ENCODE results near the gene DPH2. TPM values are rescaled to one million over a fixed set of nuclear protein-coding genes. Genes with fewer than 3 reads are reported as not detected.
A peak's percentile ranks its signal among the peaks of the same experiment; 100 is the strongest.

Gene DPH2
- total and polyA plus RNA-seq, 10 of the 15 experiments (the other 5 are each of a cell fraction or from before 2014, with no cell fraction given), result 13.1 to 82.9 (median 52.0) TPM

DNA sequence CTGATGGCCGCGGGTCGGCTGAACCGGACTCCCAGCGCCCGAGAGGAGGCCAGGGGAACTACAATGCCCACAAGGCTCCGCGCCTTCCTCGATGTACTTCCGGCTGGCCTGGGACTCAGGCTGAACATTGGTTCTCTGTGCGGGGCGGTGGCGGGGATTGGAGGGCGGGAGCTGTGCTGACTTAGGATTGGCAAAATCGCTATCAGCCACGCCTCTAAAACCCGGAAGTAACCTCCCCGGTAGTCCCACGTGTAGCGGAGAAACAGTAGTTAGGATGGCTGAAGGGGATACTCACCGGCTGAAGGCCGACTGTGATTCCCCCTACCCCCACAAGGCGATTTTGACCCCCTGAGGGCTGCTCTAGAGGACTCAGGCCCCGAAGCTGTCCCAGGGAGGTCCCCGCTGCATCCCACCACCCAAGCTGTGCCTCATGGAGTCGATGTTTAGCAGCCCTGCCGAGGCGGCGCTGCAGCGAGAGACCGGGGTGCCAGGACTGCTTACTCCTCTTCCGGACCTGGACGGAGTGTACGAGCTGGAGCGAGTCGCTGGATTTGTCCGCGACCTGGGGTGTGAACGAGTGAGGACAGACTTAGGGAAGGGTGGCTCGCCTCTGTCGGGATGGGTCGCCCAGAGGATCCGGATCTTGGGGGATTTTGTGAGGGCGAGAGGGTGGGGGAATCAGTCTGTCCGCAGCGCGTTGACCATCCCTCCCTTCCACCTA is at the start of gene DPH2 (continued):
- no peak for TF ChIP-seq CHD1 (IDR thresholded peaks at IDR 0.05; ENCODE audit: low read depth, low read length)
- TF ChIP-seq MEF2B (IDR thresholded peaks at IDR 0.05; ENCODE audit: partially characterized antibody, poor library complexity, severe bottlenecking), result no peak
- no peak for TF ChIP-seq ESRRA (IDR thresholded peaks at IDR 0.05; ENCODE audit: low read length)
- no peak for TF ChIP-seq KLF5 (IDR thresholded peaks at IDR 0.05; ENCODE audit: partially characterized antibody)
- no peak for TF ChIP-seq TCF7 (IDR thresholded peaks at IDR 0.05; ENCODE audit: borderline replicate concordance)
- no peak for TF ChIP-seq IKZF2 (IDR thresholded peaks at IDR 0.05)
- TF ChIP-seq PML (IDR thresholded peaks at IDR 0.05; ENCODE audit: low read length), result no peak
- no peak for TF ChIP-seq ATF7 (IDR thresholded peaks at IDR 0.05; ENCODE audit: low read depth)
- TF ChIP-seq MTA2 (IDR thresholded peaks at IDR 0.05; ENCODE audit: low read depth), result peak; percentile 89
- no peak for TF ChIP-seq POLR2AphosphoS2 (IDR thresholded peaks at IDR 0.05; ENCODE audit: low read depth, low read length)
- TF ChIP-seq WRNIP1 (IDR thresholded peaks at IDR 0.05; ENCODE audit: borderline replicate concordance, low read depth, low read length), result no peak
- TF ChIP-seq SMC3 (IDR thresholded peaks at IDR 0.05; ENCODE audit: borderline replicate concordance, low read length), result no peak
- no peak for TF ChIP-seq TAF1 (IDR thresholded peaks at IDR 0.05; ENCODE audit: borderline replicate concordance, low read depth, low read length)
- TF ChIP-seq NFXL1 (IDR thresholded peaks at IDR 0.05; ENCODE audit: borderline replicate concordance), result no peak
- TF ChIP-seq GABPA (IDR thresholded peaks at IDR 0.05; ENCODE audit: low read depth), result peak; percentile 96
- TF ChIP-seq BCLAF1 (IDR thresholded peaks at IDR 0.05), result no peak
- TF ChIP-seq POU2F2 (IDR thresholded peaks at IDR 0.05; ENCODE audit: borderline replicate concordance, low read depth, low read length), result no peak
- TF ChIP-seq SMARCA5 (IDR thresholded peaks at IDR 0.05), result no peak
- peak; percentile 80 for TF ChIP-seq YY1 (IDR thresholded peaks at IDR 0.05; ENCODE audit: low read depth, low read length)
- 0 out of 2 replicates have a peak, but pooled peaks have one; percentile 8 for TF ChIP-seq REST (IDR thresholded peaks at IDR 0.05; ENCODE audit: low read depth, low read length)
- no peak for TF ChIP-seq ETV6 (conservative IDR thresholded peaks at IDR 0.05 in 1 of 2, IDR thresholded peaks at IDR 0.05 in 1 of 2; ENCODE audit: borderline replicate concordance in 1 of 2, low read depth in 1 of 2)
- TF ChIP-seq, protein P1, sequence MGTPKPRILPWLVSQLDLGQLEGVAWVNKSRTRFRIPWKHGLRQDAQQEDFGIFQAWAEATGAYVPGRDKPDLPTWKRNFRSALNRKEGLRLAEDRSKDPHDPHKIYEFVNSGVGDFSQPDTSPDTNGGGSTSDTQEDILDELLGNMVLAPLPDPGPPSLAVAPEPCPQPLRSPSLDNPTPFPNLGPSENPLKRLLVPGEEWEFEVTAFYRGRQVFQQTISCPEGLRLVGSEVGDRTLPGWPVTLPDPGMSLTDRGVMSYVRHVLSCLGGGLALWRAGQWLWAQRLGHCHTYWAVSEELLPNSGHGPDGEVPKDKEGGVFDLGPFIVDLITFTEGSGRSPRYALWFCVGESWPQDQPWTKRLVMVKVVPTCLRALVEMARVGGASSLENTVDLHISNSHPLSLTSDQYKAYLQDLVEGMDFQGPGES (IDR thresholded peaks at IDR 0.05), result peak; percentile 34; the same call in 1 of the 2 replicates
- TF ChIP-seq IKZF1 (conservative IDR thresholded peaks at IDR 0.05), result peak; percentile 84
- TF ChIP-seq EGR1 (IDR thresholded peaks at IDR 0.05; ENCODE audit: borderline replicate concordance in 1 of 2, low read depth in 2 of 2, low read length in 2 of 2), result no peak

Measured in GM12878 (cell line).